ENCODE results near the gene CD209.
"Not testable (repeated sequence)": the region's sequence is repeated elsewhere in the genome, so short reads cannot be mapped to it uniquely, and the experiment has no call there.

CD209 gene, protein sequence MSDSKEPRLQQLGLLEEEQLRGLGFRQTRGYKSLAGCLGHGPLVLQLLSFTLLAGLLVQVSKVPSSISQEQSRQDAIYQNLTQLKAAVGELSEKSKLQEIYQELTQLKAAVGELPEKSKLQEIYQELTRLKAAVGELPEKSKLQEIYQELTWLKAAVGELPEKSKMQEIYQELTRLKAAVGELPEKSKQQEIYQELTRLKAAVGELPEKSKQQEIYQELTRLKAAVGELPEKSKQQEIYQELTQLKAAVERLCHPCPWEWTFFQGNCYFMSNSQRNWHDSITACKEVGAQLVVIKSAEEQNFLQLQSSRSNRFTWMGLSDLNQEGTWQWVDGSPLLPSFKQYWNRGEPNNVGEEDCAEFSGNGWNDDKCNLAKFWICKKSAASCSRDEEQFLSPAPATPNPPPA

GRCh38 chr19:7746903-7747884, at the start of gene CD209:
Gene CD209, minus strand, starts transcription at chr19:7747534. Its CDS starts 23 bp downstream, at chr19:7747511.
- DNase-seq: no peak

GRCh38 chr19:7795555-7796161, 48.3 kb upstream of the CD209 start:
- no peak for DNase-seq

DNA sequence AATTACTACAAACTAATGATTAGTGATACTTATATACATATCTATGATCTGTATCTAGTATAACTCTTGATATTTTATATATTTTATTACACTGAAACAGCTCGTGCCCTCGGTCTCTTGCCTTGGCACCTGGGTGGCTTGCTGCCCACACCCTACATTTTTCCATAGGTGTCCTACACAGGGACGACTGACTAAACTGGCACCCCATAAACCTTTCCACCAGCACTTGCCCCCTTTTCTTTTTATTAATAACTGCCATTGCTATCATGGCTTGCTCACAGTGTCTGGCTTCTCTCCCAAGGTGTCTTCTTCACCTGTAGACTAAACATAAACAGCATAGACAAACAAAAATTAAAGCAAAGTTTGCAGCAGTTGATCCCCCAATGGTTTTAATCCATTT, 46.2 kb upstream of the CD209 start:
- no peak for DNase-seq

DNA sequence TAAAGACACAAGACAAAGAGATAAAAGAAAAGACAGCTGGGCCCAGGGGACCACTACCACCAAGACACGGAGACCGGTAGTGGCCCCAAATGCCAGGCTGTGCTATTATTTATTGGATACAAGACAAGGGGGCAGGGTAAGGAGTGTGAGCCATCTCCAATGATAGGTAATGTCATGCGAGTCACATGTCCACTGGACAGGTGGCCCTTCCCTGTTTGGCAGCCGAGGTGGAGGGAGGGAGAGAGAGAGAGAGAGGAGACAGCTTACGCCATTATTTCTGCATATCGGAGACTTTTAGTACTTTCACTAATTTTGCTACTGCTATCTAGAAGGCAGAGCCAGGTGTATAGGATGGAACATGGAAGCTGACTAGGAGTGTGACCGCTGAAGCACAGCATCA, 45.4 kb upstream of the CD209 start:
- DNase-seq: not testable (repeated sequence)

- no peak for DNase-seq
Observed at GRCh38 chr19:7792281-7792680, 44.9 kb upstream of the CD209 start.

DNA sequence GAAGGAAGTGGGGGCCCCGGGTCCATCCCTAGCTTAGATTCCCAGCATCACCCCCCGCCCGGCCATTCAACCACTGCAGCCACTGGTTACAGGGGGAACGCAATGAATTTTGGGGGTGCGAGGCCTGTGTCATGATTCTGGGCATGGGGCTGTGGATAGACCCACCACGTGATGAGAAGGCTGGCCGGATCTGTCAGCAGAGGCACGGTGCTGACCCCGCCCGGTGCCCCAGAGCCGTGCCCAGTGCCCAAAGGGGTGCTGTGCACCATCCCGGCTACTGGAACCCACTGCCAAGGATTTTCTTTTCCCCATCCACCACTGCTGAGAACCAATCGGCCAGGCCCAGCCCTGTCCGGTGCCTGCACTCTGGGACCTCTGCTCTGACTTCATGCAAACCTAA, 43.1 kb upstream of the CD209 start:
- no peak for DNase-seq

GRCh38 chr19:7789447-7789846, 42.1 kb upstream of the CD209 start:
- no peak for DNase-seq

DNA sequence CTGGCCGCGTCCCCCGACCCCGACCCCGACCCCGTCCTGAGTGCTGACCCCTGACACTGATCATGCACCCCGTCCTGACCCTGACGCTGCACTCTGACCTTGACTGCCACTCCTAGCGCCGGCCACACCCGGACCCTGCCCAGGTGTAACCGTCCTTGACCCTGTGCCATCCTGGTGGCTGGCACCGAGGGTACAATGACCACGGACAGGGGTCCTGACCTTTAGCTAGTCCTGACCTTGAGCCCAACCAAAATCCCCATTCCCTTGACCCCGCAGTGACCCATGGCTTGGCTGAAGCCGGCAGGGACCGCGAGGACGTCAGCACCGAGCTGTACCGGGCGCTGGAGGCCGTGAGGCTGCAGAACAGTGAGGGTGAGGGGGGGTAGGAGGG, 41.6 kb upstream of the CD209 start:
- no peak for DNase-seq

DNA sequence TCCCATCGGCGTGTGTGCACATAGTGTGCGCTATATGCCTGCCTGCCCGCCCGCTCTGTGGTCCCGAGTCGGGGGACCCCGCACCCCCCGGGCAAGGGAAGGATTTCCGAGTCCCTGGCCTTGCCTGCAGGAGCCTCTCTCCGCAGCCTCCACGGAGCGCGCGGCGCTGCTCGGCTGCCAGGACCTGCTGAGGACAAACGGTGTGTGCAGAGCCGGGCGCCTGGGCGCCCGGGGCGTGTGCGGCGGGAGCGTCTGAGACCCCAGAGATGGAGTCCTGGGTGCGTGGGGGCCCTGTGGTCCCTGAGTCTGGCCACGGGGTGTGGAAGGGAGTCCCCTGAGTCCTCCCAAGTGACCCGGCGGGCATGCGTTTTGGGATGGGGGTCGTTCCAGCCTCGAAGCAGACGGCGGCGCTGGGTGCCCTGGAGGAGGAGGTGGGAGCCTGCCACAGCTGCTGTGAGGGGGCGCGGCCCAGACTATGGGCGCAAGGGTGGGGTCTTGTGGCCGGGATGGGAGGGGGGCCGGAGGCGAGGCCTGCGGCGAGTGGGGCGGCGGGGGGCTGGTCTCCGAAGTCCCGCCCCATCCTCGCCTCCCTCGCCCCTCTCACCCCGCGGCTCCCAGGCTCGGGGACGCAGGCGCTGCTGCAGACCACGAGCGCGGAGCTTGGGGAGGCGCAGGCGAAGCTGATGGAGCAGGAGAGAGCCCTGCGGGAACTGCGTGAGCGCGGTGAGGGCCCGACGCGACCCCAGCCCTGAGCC, 41.0 kb upstream of the CD209 start:
- DNase-seq: no peak

- DNase-seq: no peak
Observed at GRCh38 chr19:7787602-7788177, 40.4 kb upstream of the CD209 start.

DNA sequence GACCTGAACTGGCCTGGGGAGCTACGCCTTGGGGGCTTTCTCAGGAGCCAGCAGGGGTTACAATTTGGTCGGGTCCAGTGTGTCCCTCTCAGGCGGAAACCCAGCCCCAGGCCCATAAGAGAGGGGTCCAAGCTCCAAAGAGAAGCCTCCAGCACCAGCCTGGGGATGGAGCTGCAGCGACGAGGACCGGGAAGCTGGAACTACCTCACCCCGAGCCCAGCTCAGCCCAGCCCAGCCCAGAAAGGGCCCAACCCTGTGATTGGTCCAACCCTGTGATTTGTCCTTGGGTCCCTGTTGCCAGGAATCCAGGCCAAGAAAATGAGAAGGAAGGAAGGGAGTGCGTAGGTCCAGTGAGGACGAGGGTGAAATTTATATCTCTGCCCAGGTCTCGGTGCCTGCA, 39.8 kb upstream of the CD209 start:
- DNase-seq: no peak

- DNase-seq: no peak
Observed at GRCh38 chr19:7784856-7785255, 37.5 kb upstream of the CD209 start.

- no peak for DNase-seq
Observed at GRCh38 chr19:7783991-7784423, 36.7 kb upstream of the CD209 start.

DNA sequence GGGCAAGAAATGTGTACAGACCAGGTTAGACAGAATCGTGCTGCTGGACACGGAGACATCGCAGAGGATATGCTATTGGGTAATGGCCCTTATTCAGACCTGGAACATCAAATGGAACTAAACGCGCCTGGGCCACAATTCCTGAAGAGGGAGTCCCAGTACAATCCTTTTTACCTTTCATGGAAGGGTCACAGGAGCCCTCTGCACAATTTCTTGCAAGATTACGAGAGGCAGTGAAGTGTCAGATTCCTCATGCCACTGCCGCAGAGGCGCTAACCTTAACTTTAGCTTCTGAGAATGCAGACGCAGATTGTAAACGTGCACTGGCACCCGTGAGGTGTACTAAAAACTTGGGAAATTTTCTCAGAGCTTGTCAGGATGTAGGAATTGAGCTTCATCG, 33.8 kb upstream of the CD209 start:
- no peak for DNase-seq

- no peak for DNase-seq
Observed at GRCh38 chr19:7779631-7780486, 32.5 kb upstream of the CD209 start.

- DNase-seq: no peak
Observed at GRCh38 chr19:7778081-7778480, 30.7 kb upstream of the CD209 start.

DNA sequence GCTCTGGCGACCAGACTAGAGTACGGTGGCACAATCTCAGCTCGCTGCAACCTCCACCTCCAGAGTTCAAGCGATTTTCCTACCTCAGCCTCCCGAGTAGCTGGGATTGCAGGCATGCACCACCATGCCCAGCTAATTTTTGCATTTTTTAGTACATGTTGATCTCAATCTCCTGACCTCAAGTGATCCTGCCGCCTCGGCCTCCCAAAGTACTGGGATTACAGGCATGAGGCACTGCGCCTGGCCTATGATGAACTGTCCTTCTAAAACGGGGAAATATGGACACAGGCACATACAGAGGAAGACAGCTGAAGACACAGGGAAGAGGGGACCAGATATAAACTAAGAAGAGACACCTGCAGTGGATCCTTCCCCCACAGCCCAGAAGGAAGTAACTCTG, 28.4 kb upstream of the CD209 start:
- DNase-seq: no peak

- no peak for DNase-seq
Observed at GRCh38 chr19:7773841-7774240, 26.5 kb upstream of the CD209 start.

DNA sequence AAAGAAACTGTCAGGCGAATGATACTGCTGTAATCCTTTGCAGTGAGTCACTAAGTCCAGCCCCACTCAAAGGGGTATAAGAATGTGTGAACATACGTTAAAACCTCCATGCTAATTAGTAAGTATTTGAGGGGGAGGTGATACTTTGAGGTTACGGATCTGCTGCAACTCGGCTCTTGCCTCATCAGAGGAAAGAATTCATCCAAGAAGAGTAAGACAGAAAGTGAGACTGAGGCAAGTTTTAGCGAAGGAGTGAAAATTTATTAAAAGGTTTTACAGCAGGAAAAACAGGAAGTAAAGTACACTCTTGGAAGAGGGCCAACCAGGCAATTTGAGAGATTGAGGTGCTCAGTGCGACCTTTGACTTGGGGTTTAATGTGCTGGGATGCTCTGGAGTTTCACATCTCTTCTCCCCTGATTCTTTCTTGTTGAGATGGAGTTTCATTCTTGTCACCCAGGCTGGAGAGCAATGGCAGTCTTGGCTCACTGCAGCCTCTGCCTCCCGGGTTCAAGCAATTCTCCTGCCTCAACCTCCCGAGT, 25.5 kb upstream of the CD209 start:
- no peak for DNase-seq

DNA sequence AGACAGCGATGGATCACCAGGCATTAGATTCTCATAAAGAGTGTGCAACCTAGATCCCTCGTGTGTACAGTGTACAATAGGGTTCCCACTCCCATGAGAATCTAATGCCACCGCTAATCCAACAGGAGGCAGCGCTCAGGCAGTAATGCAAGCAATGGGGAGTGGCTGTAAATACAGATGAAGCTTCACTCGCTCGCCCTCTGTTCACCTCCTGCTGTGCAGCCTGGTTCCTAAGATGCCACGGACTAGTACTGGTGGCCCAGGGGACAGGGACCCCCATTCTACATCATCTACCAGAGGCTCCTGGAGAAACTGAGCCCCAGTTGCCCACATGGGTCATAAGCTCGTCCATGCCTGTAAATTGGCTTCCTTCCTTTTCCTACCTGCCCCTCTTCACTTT, 23.7 kb upstream of the CD209 start:
- DNase-seq: no peak

DNA sequence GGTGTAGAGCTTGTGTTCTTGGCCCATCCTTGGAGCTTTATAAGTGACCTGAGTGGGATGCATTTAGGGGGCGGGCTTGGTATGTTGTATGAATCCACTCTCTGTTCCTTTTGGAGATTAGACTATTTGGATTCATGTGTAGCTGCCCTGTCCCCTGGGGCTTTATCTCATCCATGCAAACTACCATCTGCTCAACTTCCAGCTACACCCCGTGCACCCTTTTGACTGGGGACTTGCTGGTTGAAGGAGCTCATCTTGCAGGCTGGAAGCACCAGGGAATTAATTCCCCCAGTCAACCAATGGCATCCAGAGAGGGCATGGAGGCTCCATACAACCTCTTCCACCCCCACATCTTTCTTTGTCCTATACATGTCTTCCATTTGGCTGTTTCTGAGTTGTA, 21.8 kb upstream of the CD209 start:
- peak; percentile 28 for DNase-seq

All from DMS 273 treated with DMSO at 0.1 percent for 48 hours (cell line).